Inflammatory macrophage (primary cell): ENCODE data around the gene PLPP4.

Source experiments
- DNase-seq, 2 donors: peaks; one replicate each; pipeline ENCODE4 v3.0.0-alpha.2; 2020 to 2022

Gene PLPP4

DNA sequence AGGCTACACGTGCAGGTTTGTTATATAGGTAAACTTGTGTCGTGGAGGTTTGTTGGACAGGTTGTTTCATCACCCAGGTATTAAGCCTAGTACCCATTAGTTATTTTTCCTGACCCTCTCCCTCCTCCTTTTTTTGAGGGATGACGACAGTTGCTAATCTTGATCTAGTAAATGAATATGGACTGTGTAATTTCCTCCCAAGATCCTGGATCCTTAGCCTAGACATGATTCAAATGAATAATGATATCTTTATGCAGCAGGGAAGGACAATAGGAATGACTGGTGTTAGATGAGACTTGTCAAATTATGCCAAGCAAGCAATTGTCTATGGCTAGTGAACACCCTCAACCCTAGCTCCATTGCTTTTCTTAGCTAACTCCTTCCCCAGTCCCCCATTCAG lies 156.2 kb downstream of the PLPP4 start:
- DNase-seq = no peak

DNA sequence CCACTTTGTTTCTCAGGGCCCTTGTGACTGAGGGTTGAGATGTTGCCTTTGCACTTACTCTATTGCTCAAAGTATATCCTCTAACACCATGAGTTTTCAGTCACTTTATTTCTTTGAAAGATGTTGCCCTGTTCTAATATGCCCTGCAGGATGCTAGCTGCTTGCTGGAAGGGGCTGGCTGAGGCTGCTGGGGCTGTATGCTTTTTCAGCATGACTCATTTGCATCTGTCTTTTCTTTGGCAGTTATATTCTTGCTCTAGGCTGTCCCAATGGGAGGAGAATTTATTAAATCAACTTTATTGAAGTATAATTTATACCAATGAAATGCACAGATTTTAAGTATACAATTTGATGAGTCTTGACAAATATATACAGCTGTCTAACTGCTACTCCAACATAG lies 157.7 kb downstream of the PLPP4 start:
- DNase-seq = no peak

DNA sequence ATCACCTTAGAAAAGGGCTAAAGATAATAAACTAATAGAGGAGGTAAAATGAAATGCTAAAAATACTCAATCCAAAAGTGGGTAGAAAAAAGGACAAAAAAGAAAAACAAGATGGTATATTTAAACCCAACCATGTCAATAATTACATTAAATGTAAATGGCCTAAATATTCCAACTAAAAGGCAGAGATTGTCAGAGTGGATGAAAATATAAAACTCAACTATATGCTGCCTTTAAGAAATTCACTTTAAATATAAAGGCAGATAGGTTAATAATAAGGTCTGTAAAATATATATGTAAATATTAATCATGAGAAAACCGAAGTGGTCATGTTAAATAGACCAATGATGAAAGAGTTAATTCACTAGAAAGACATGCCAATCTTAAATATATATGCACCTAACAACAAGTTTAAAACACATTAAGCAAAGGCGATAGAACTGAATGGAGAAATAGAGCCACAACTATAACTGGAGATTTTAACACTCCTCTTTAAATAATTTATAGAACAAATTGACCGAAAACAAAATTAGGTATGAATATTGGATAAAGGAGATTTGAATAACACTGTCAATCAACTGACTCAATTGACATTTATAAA lies 159.4 kb downstream of the PLPP4 start:
- DNase-seq = no peak

DNA sequence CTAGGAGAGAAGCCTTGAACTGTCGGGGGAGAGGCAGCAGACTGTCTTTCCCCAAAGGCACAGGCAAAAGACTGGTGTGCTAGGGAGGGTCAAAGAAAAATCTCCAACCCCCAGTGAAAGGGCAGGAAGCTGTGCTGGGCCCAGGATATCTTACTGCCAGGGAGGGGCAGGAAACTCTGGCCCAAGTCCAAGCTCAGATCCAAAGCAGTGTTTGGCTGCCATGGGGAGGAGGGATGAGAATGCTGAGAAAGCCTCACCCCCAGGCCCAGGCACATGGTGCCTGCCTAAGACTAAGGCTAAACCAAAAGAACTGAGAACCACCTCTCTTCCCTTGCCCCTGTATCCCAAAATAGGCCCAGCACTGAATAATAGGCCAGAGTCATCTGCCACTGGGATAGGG lies 171.2 kb downstream of the PLPP4 start:
- no peak for DNase-seq

DNA sequence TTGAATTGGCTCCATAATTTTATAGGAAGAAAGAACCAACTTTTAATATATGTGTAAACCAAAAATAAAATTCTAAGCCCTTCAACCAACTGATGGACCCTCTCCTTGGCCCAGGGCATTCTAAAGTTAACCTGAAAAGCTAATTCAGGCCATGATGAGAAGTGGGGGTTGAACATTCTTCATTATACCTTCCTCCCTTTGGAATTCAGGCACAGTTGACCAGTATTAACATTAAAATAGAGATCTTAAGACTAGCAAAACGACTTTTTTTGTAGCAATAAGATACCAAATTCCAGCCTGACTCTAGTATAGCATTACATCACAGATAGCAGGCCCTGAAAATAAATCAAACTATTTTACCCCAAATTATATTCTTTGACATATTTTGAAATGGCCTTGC lies 173.2 kb downstream of the PLPP4 start:
- DNase-seq = no peak

DNA sequence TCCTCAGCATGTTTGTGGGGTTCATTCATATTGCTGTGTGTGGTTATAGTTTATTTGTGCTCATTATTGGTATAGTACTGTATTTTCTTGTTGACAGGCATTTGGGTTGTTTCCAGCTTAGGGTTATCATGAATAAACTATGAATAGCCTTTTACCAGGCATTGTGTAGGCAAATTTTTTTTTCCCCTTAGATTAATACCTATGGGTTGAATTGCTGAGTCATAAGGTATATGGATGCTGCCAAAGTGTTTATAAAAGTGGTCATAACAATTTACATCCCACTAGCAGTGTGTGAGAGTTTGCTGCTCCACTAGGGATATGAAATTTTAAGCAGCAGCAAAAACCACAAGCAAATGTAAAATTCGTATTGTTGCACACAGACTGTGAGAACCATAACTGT lies 175.0 kb downstream of the PLPP4 start:
- DNase-seq = no peak

DNA sequence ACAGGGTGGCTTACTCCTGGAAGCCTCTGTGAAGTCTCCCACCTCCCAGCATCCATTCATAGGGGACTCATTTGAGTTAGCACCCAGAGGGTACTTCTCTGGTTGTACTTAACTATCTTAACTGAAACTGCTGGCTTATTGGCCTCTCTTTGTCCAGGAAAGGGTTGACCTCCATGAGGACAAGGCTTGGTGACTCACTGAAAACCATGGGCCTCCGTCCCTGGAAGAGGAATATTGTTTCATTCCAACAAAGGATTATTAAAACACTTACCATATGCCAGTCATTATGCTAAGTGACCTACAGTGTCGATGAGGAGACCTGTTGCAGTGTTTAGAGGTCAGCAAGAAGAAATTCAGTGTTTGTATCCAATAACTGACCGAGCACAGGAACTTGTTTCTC lies 175.9 kb downstream of the PLPP4 start:
- no peak for DNase-seq

DNA sequence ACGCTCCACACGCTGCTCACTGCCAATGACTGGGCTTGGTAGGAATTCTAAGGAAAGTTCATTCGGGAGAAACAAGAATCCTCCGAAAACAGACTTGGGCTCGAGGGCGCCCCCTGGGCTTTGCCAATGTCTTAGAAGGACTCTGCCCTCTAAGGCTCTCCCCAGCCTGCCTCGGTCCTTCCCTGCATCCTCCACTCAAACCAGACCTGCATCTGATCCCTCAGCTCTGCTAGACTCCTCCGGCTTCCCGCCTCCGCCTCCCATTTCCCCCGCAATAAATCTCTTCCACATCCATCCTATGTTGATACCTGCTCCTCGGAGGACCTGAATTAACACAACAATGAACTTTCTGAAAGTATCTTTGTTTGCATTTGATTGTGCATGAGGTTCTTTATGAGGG lies 177.6 kb downstream of the PLPP4 start:
- no peak for DNase-seq
